Adrenal gland (tissue), 5 donors: Measurements from ENCODE around the gene LRP8.

ENCODE experiments used
- CTCF ChIP-seq, 6 experiments: fragments of 450-650 bp in 4 of 6; fragments of 200-600 bp in 2 of 6; sonication (generic) in 1 of 6; IDR thresholded peaks; 1 replicate in 5 of 6; 2 replicates in 1 of 6; pipeline versions ENCODE4 v1.5.1 to v1.8.0; 2016 to 2021; ENCODE audit warnings: antibody characterized with exemption in 6 of 6, mild to moderate bottlenecking in 2 of 6, moderate library complexity in 1 of 6
- POLR2A ChIP-seq, 2 donors: fragments of 450-650 bp; IDR thresholded peaks; one replicate each; pipeline ENCODE4 v1.6.1; 2017; ENCODE audit warnings: antibody characterized with exemption in 2 of 2, mild to moderate bottlenecking in 2 of 2, moderate library complexity in 1 of 2
- donor health status: DM: no; HTN: no; CAD: no.

DNA sequence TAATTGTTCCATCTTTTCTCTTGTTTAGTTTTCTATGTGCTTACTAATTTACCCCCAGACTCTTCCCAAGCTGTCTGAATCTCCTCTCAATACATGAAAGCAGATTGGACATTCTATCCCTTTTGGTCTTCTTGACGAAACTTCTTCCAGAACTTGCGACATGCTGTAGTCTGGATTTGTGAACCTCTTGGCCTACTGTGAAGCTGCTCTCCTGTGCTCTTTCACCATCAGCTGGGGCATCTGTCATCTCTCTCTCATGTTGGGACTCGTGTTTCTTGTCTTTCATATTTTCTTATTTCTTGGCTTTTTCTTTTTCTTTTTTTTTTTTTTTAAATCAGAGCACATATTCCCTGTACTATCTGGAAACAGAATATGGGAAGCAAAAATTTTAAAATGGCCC, 124.4 kb downstream of the LRP8 start:
- TF ChIP-seq CTCF (IDR thresholded peaks at IDR 0.05) (no peak), POLR2A (IDR thresholded peaks at IDR 0.05) (no peak)
